AG04450 (cell line): ENCODE data around the gene MT1H. TPM values are rescaled to one million over a fixed set of nuclear protein-coding genes. Genes with fewer than 3 reads are reported as not detected.
A peak's percentile ranks its signal among the peaks of the same experiment; 100 is the strongest.

Experiments used
- CTCF ChIA-PET: fragments of 300-600, 350-600 bp; formaldehyde crosslinking; extraction: SDS; loops from one replicate; lab custom pipeline; 2022; ENCODE audit warnings: antibody characterized with exemption, inconsistent platforms; lab: Charles Lee
- POLR2A ChIA-PET: fragments of 350-600 bp; formaldehyde crosslinking; extraction: SDS; loops from one replicate; lab custom pipeline; 2021; ENCODE audit warnings: antibody characterized with exemption, inconsistent platforms; lab: Yijun Ruan, JAX
- DNase-seq: peaks from one replicate; pipeline ENCODE4 v3.0.0-alpha.2; 2011; ENCODE audit warnings: low read depth, low spot score
- H3K27ac ChIP-seq: one replicate; pipeline ENCODE4 v1.5.1; 2012; ENCODE audit warnings: low read depth, low read length, control low read depth
- H3K27me3 ChIP-seq: one replicate; pipeline ENCODE4 v1.6.0; 2012; ENCODE audit warnings: low read length; ENCODE audit not compliant: control insufficient read depth, insufficient read depth
- H3K4me3 ChIP-seq: 2 replicates; pipeline ENCODE4 v1.5.1; 2011; ENCODE audit warnings: mild to moderate bottlenecking, low read depth, low read length, control low read depth
- H3K9me3 ChIP-seq: 2 replicates; pipeline ENCODE4 v1.5.1; 2012; ENCODE audit warnings: low read length; ENCODE audit not compliant: control insufficient read depth, insufficient read depth
- CTCF ChIP-seq: IDR thresholded peaks from 2 replicates; pipeline ENCODE4 v1.5.1; 2011; ENCODE audit warnings: low read depth, low read length, control low read depth, inconsistent platforms
- polyA plus RNA-seq: library from polyadenylated mRNA; depleted of rRNA; stranded (reverse); fragments of >200 nt; gene quantifications from 2 replicates; pipeline ENCODE4 v1.2.3, GENCODE V29; 2011

Gene MT1H
- polyA plus RNA-seq, 1 experiment, result not detected

- Histone ChIP-seq H3K9me3 (no peaks in the 10 kb centered on the region), H3K27ac (no peak overlapping the region), H3K27me3 (peaks cover 27% of the 10 kb centered on the region), H3K4me3 (no peak overlapping the region)
- ChIA-PET CTCF (no interaction called here), POLR2A (no interaction called here)
- TF ChIP-seq CTCF, result no peak
- DNase-seq, result no peak
These were observed 40.1 kb upstream of the MT1H start for GRCh38 chr16:56629531-56629930.

GRCh38 chr16:56630134-56630533, 39.5 kb upstream of the MT1H start:
- no peak for TF ChIP-seq CTCF
- ChIA-PET CTCF (no interaction called here), POLR2A (no interaction called here)
- peaks cover 33% of the 10 kb centered on the region for H3K27me3 ChIP-seq
- DNase-seq, result no peak
- H3K9me3 ChIP-seq, result no peaks in the 10 kb centered on the region
- H3K27ac ChIP-seq, result no peak overlapping the region
- no peak overlapping the region for H3K4me3 ChIP-seq

- CTCF ChIA-PET, result no interaction called here
These were observed 38.4 kb upstream of the MT1H start for GRCh38 chr16:56631197-56631596.

GRCh38 chr16:56631832-56632155, 37.8 kb upstream of the MT1H start:
- Histone ChIP-seq H3K27me3 (peaks cover 49% of the 10 kb centered on the region), H3K9me3 (no peaks in the 10 kb centered on the region), H3K4me3 (peak overlapping the region; percentile 32), H3K27ac (no peak overlapping the region)
- no peak for TF ChIP-seq CTCF
- ChIA-PET CTCF (no interaction called here), POLR2A (no interaction called here)
- no peak for DNase-seq

More at GRCh38 chr16:56631197-56631596, 38.4 kb upstream of the MT1H start:
- no peak for DNase-seq
- Histone ChIP-seq H3K4me3 (no peak overlapping the region), H3K27me3 (peaks cover 43% of the 10 kb centered on the region), H3K27ac (no peak overlapping the region), H3K9me3 (no peaks in the 10 kb centered on the region)
- POLR2A ChIA-PET, result interaction anchor here (0.6 kb wide), 1 partner anchor 28 kb away, joined by 3 read pairs; no protein-coding TSS in a partner anchor
- TF ChIP-seq CTCF, result no peak

GRCh38 chr16:56632156-56632847, 37.3 kb upstream of the MT1H start, which contains the start of gene MT1M:
MT1M (plus strand) TSS chr16:56632659; CDS start chr16:56632732, 73 bp downstream.
- Histone ChIP-seq H3K9me3 (no peaks in the 10 kb centered on the region), H3K4me3 (peak within 1 kb of the TSS; percentile 32), H3K27me3 (peaks cover 52% of the 10 kb centered on the region), H3K27ac (no peak within 1 kb of the TSS)
- no peak for DNase-seq
- CTCF ChIA-PET, result no interaction called here
- no peak for TF ChIP-seq CTCF
- POLR2A ChIA-PET, result no interaction called here
